Osteoblast (primary cell): ENCODE measurements around the gene NRG3. TPM values are rescaled to one million over a fixed set of nuclear protein-coding genes. Genes with fewer than 3 reads are reported as not detected.

Source experiments
- DNase-seq: peaks from one replicate; pipeline ENCODE4 v3.0.0; 2011; ENCODE audit warnings: low spot score, mixed read lengths; ENCODE audit not compliant: insufficient read length; ENCODE audit errors: missing footprints
- H2AFZ ChIP-seq: 2 replicates; pipeline ENCODE4 v1.6.0; 2011; ENCODE audit warnings: mild to moderate bottlenecking, low read length
- H3K27ac ChIP-seq: 2 replicates; pipeline ENCODE4 v1.5.1; 2011; ENCODE audit warnings: mild to moderate bottlenecking, low read depth, low read length, moderate library complexity
- H3K27me3 ChIP-seq: 2 replicates; pipeline ENCODE4 v1.6.0; 2012; ENCODE audit warnings: mild to moderate bottlenecking, control low read depth, inconsistent platforms, low read length, moderate library complexity; ENCODE audit not compliant: insufficient read depth
- H3K36me3 ChIP-seq: 2 replicates; pipeline ENCODE4 v1.5.1; 2011; ENCODE audit warnings: mild to moderate bottlenecking, low read length, control low read depth, moderate library complexity; ENCODE audit not compliant: insufficient read depth
- H3K4me1 ChIP-seq: 2 replicates; pipeline ENCODE4 v1.5.1; 2011; ENCODE audit warnings: mild to moderate bottlenecking, low read length, control low read depth, moderate library complexity; ENCODE audit not compliant: insufficient read depth
- H3K4me2 ChIP-seq: 2 replicates; pipeline ENCODE4 v1.6.0; 2011; ENCODE audit warnings: mild to moderate bottlenecking, low read length; ENCODE audit not compliant: insufficient read depth
- H3K4me3 ChIP-seq: fragments of 200-600 bp; sonication (generic); 3 replicates; pipeline ENCODE4 v1.5.1; 2012; ENCODE audit warnings: mild to moderate bottlenecking, low read length, inconsistent platforms; ENCODE audit not compliant: insufficient read depth
- H3K79me2 ChIP-seq: 2 replicates; pipeline ENCODE4 v1.6.0; 2012; ENCODE audit warnings: mild to moderate bottlenecking, low read length, control low read depth, inconsistent platforms; ENCODE audit not compliant: insufficient read depth
- H3K9me3 ChIP-seq: 2 replicates; pipeline ENCODE4 v1.5.1; 2011; ENCODE audit warnings: low read depth, low read length, control low read depth
- H4K20me1 ChIP-seq: 2 replicates; pipeline ENCODE4 v1.6.0; 2012; ENCODE audit warnings: mild to moderate bottlenecking, low read length, control low read depth; ENCODE audit not compliant: insufficient read depth
- CTCF ChIP-seq: IDR thresholded peaks from 2 replicates; pipeline ENCODE4 v1.5.1; 2011; ENCODE audit warnings: mild to moderate bottlenecking, low read depth, low read length, moderate library complexity; ENCODE audit errors: extremely low read depth
- total RNA-seq: library from RNA; depleted of rRNA; stranded (reverse); fragments of >200 nt; gene quantifications from 2 replicates; pipeline ENCODE4 v1.2.3, GENCODE V29; 2012

Gene NRG3
- total RNA-seq, 1 donor = not detected

GRCh38 chr10:82228701-82229100 is 353.7 kb downstream of the NRG3 start:
- Histone ChIP-seq H2AFZ (no peak overlapping the region), H3K79me2 (no peaks in the 10 kb centered on the region), H3K4me2 (no peak overlapping the region), H3K27ac (no peak overlapping the region), H3K36me3 (no peaks in the 10 kb centered on the region), H3K4me1 (no peaks in the 10 kb centered on the region), H3K9me3 (no peaks in the 10 kb centered on the region), H4K20me1 (no peaks in the 10 kb centered on the region), H3K27me3 (no peaks in the 10 kb centered on the region), H3K4me3 (no peak overlapping the region)
- TF ChIP-seq CTCF = no peak
- DNase-seq = no peak

GRCh38 chr10:82234173-82234572 is 359.2 kb downstream of the NRG3 start:
- H3K4me2 ChIP-seq = no peak overlapping the region
- no peaks in the 10 kb centered on the region for H4K20me1 ChIP-seq
- no peak for DNase-seq
- no peak overlapping the region for H2AFZ ChIP-seq
- TF ChIP-seq CTCF = no peak
- no peak overlapping the region for H3K4me3 ChIP-seq
- H3K27me3 ChIP-seq = no peaks in the 10 kb centered on the region
- H3K27ac ChIP-seq = no peak overlapping the region
- H3K79me2 ChIP-seq = no peaks in the 10 kb centered on the region
- no peaks in the 10 kb centered on the region for H3K4me1 ChIP-seq
- H3K9me3 ChIP-seq = no peaks in the 10 kb centered on the region
- no peaks in the 10 kb centered on the region for H3K36me3 ChIP-seq

GRCh38 chr10:82236084-82236731 is 361.2 kb downstream of the NRG3 start:
- Histone ChIP-seq H3K79me2 (no peaks in the 10 kb centered on the region), H3K4me2 (no peak overlapping the region), H3K4me1 (no peaks in the 10 kb centered on the region), H3K27me3 (no peaks in the 10 kb centered on the region), H4K20me1 (no peaks in the 10 kb centered on the region), H3K36me3 (no peaks in the 10 kb centered on the region), H3K9me3 (no peaks in the 10 kb centered on the region), H3K4me3 (no peak overlapping the region), H3K27ac (no peak overlapping the region), H2AFZ (no peak overlapping the region)
- DNase-seq = no peak
- no peak for TF ChIP-seq CTCF

GRCh38 chr10:82238291-82238690 is 363.3 kb downstream of the NRG3 start:
- Histone ChIP-seq H3K4me3 (no peak overlapping the region), H3K4me1 (no peaks in the 10 kb centered on the region), H3K27ac (no peak overlapping the region), H3K27me3 (no peaks in the 10 kb centered on the region), H3K36me3 (no peaks in the 10 kb centered on the region), H3K79me2 (no peaks in the 10 kb centered on the region), H4K20me1 (no peaks in the 10 kb centered on the region), H3K4me2 (no peak overlapping the region), H3K9me3 (peaks cover 4% of the 10 kb centered on the region), H2AFZ (no peak overlapping the region)
- TF ChIP-seq CTCF = no peak
- no peak for DNase-seq
